D721Med (cell line): Measurements from ENCODE around the gene ABCC8.

Experiments used
- DNase-seq: peaks from one replicate; pipeline ENCODE4 v3.0.0; 2011; ENCODE audit warnings: low spot score; ENCODE audit not compliant: insufficient read length
- FAIRE-seq: peaks from 2 replicates; lab custom pipeline; 2011; peaks lifted over from hg19 to GRCh38; lab: Jason Lieb, UNC
- TF ChIP-seq, protein P1 (sequence below): IDR thresholded peaks from 2 replicates; pipeline ENCODE4 v1.5.1; 2012; ENCODE audit warnings: mild to moderate bottlenecking, control low read depth; ENCODE audit not compliant: insufficient read depth; ENCODE audit errors: missing control alignments

Gene ABCC8

DNA sequence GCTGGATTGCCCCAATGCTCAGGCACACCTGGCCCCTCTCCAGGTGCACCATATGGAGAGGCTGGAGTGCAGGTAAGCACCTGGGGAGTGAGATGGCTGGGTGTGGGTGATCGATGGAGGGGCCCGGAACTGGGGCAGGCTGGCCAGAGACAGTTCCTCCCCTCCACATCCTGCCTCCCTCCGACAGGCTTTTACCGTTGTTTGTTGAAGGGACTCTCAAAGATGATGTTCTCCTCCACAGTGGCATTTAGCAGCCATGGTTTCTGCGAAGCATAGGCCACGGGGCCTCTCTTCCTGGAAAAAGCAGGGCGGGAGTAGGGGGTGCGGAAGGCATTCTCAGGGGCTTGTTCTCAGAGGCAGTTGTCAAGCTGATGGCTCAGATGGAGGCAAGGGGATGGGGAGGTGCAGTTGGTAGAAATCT is 62.3 kb downstream of the ABCC8 start:
- FAIRE-seq (no peak), DNase-seq (no peak)
- TF ChIP-seq, protein P1, sequence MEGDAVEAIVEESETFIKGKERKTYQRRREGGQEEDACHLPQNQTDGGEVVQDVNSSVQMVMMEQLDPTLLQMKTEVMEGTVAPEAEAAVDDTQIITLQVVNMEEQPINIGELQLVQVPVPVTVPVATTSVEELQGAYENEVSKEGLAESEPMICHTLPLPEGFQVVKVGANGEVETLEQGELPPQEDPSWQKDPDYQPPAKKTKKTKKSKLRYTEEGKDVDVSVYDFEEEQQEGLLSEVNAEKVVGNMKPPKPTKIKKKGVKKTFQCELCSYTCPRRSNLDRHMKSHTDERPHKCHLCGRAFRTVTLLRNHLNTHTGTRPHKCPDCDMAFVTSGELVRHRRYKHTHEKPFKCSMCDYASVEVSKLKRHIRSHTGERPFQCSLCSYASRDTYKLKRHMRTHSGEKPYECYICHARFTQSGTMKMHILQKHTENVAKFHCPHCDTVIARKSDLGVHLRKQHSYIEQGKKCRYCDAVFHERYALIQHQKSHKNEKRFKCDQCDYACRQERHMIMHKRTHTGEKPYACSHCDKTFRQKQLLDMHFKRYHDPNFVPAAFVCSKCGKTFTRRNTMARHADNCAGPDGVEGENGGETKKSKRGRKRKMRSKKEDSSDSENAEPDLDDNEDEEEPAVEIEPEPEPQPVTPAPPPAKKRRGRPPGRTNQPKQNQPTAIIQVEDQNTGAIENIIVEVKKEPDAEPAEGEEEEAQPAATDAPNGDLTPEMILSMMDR = no peak

DNA sequence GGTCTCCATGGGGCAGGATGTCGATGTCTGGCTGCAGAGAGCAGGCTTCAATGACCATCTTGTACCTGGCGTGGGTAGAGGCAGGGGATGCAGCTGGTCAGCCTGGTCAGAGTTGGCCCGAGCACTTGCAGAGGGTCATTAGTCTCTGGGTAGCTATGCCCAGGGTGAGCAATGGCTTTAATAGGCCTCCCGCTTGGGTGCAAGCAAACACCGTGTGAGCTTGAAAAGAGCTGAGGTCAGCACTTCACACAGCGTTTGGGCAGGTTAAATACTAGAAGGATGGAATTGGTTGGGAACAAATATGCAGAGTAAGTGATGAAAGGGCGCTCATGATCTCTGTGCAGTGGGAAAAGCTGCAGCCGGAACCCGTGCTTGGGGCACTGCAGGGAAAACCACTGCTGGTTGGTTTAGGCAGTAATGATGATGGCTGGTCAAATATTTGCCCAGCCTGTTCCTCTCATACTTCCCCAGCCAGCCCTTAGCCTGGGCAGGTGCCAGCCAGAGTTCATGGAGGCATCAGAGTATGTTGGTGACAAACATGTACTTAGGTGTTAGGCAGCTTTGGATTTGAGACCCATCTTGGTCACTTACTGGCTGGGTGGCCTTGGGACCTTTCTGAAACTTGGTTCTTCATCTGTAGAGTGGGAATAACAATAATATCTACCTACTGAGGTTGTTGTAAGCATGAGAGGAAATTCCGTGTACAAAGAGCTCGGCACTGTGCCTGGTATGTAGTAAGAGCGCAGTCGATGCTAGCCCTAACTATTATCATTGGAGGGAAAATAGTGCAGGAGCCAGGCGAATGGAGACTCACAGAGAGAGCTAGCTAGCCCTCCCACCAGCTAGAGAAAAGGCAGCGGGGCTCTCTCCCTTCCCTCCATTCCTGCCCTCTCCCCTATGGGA is 63.0 kb downstream of the ABCC8 start:
- FAIRE-seq = no peak
- no peak for DNase-seq
- TF ChIP-seq, protein P1 = no peak

DNA sequence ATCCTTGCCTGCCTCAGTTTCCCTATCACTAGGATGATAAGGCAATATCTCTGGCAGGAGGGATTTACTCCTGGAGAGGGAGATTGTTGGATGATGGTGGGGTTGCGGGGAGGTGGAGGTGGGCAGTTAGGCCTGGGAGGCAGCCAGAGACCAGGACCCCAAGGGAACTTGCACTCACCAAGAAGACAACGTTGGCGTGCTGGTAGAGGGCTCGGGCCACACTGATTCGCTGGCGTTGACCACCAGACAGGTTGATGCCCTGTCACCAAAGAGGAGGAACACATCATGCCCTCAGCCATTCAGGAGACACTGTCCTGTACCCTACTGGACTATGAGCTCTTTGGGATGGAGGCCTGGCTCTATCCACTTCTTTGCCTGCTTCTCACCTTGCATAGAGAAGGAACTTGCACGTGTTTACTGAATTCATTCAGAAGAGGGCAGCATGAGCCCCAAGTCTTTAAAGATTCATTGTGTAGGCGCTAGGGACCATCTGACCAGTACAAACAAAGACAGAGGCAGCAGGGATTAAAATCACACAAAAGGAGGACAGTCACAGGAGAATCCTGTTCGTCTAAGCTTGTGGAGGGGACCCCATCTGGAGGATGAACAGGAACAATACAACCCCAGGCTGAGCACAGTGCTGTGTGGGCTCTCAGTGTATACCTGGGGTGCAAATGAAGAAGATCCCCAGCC is 64.0 kb downstream of the ABCC8 start:
- DNase-seq = no peak
- no peak for FAIRE-seq
- TF ChIP-seq, protein P1 = no peak

DNA sequence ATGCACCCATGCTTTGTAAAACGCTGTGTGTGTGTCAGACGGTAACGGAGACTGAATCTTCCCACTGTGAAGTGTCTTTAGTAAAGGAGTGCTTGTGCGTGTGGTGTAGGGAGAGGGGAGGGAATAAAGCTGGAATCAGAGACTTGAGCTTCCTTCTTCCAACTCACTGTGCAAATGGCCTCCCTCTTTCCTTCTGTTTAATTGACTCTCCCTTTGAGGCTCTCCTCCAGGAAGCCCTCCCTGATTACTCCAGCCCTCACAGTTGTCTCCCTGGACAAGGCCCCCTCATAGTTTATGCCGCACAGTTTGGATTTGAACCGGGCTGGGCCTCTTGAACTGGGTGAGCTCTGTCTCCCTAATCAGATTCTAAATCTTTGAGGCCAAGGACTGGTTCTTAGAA is 65.2 kb downstream of the ABCC8 start:
- DNase-seq = no peak
- TF ChIP-seq, protein P1 = no peak
- FAIRE-seq = no peak

DNA sequence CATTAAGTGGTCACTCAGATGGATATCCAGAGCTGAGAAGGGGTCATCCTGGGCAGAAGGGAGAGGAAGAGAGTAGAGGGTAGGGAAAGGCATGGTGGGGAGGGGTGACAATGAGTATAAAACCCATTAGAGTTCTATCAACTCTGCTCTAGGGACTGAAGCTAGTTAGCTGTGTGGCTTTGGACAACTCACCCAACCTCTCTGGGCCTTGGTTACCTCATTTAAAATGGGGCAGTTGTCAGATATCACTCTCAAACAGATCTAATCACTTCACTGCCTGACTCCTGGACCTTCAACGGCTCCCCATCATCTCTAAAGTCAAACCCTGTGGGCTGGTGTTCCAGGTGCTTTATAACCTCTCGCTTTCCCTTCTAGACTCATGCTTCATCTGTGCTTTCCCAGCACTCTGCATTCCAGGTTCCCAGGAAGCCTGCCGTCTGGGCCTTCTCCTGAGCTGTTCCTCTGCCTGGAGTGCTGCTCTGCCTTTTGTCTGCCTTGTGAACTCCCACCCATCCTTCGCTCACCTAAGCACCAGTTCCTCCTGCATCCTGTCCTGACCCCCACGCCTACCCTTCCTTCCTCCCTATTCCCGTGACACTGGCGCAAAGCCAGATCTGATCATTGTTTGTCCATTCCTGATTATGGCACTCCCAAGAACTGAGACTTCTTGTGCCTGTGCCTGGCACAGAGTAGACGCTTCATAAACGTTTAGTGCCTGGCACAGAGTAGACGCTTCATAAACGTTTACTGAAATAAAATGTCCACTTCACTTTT is 65.9 kb downstream of the ABCC8 start:
- DNase-seq (no peak), FAIRE-seq (no peak)
- TF ChIP-seq, protein P1 = no peak

DNA sequence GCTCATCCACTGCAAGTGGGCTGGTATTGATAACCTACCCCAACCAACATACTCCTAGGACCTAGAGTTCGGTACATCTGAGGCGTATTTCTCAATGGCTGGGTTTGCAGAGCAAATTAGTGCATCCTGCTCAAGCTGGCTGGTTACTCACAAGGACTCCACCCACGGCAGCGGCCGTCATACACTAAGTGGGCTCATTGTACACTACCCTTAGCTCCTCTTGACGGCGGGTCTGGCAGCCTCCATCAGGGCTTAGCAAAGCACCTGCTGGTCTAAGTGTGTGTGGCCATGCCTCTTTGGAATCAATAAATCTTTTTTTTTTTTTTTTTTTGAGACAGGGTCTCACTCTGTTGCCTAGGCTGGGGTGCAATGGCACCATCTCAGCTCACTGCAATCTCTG is 68.0 kb downstream of the ABCC8 start:
- DNase-seq = no peak
- FAIRE-seq = no peak
- TF ChIP-seq, protein P1 = no peak
